Measurements from ENCODE around the gene PTPRZ1.

PTPRZ1 gene

DNA sequence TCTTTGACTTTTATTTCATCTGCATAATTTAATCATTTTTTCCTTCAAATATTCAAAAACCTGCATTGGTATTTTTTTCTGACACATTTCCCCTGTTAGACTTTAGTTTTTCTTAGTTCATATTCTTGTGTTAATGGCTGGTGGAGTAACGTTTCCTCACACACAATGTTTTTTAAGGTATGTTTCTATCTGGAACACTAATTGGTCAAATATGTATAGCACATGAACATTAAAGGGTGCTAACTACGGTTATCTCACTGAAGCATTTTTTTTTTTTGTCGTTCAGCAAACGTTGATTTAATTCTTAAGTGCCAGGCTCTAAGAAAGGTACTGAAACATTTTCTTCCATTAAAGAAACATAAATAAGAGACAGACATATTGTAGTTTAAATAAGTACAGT is 87.7 kb downstream of the PTPRZ1 start:
- no peak for DNase-seq

DNA sequence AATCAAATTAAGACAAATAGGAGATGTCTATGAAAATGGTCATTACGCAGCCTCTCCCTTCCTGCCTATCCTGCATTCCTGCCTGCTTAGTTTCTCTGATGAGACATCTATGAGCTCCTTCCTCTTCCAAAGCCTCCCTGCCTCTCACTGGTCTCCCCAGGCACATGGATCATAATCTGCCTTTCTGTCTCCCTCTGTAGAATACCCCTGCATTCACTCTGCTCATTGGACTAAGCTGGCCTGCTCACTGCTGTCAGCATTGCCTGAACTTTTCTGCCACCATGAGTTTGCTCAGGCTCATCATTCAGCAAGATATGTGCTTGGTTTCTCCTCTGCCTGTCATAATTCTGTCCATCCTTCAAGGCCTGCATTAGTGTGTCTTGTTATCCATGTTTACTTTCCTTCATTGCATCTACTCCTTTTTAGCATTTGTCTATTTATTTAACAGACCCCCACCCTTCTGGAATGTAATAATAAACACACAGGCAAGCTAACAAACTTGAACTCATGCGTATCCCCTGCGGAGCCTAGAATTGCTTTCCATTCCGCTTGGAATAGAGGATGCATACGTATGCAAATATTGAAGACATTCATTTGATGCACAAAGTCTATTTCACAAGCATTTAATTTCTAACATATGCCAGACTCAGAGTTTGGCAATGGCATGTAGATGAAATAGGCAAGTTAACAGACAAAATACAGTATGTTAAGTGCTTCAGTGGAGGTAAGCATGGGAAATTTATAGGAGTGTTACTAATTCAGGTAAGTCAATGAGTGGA is 88.3 kb downstream of the PTPRZ1 start:
- DNase-seq = no peak

DNA sequence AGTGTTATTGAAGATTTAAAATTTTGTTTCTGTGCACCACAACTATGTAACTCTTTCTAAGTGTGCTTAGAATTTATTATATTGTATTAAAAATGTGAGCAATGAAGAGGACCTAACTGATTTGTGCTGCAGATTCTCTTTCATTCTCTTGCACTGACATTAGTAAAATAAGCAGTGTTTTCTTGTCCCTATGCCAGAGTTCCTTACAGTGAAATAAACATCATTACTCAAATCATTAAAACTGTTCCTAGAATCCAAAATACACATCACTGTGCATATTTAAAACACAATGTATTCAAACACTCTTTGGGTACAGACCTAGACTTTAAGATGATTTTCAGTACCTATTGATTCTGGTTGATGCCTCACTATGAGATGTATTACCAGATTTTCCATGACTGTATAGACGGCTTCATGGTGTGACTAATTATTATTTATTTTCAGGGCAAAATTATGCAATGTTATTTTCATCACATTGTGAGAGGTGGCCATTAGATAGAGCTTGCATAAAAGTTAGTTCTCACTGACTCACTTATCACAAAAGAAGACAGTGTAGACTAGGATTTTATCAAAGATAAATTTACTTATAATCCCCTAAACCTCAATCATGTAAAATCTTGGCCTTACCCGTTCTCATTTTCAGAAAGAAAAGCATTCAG is 93.4 kb downstream of the PTPRZ1 start:
- DNase-seq = no peak

DNA sequence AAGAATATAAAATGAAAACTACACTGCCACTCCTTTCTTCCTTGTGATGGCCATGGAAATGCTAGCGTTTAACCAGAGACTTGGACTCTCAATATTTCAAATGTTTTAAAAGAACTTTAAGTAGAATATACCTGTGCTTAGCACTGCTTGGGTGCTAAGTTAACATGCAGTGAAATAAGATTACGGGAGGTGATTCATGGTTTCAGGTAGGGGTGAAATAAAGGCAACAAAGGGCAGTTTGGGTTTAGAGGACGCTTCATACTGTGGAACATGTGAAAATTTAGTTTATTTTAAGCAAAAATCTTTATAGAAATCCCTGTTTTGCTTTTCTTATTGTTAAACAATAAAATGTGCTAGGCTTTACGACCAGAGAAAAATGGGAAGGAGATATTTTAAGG is 94.0 kb downstream of the PTPRZ1 start:
- no peak for DNase-seq

DNA sequence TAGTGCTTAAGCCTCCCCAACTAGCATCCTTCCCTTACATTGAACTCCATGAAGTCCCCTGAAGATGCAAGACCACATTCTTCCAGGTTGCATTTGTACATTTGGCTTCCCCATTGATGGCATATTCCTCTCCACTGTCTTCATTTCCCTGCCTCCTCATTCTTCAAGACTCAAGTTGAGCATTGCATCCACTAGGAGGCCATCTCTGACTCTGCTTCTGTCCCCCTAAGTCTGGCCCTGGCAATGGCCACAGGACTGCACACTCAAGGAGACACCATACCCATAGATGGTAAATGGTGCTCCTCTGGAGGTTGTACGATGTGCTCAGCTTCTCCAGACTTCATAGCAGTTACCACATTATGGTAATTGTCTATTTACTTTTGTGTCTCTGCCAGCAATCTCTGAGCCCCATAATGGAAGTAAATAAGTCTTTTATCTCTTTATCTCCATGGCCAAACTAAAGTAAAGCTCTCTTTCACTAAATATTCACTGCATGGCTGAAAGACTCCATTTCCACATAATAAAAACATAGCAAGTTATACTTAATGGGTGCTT is 112.6 kb downstream of the PTPRZ1 start:
- no peak for DNase-seq

DNA sequence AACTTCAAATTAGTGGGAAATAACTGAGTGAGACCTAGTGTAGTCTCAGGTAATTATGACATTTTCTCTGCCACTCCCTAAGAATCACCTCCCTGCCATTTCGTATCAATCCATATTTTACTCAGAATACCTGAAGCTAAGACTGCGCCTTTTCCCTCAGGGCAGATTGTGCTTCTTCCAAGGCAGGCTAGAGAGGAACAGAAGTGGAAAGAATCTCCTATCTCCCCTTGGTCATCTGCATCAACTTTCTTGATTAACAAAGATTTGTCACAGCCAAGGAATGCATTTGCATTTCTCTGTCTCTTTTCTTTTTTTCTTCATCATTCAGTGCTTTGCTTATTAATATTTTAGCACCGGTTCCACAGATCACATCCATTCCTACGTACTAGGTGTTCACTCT is 119.1 kb downstream of the PTPRZ1 start:
- DNase-seq = no peak

DNA sequence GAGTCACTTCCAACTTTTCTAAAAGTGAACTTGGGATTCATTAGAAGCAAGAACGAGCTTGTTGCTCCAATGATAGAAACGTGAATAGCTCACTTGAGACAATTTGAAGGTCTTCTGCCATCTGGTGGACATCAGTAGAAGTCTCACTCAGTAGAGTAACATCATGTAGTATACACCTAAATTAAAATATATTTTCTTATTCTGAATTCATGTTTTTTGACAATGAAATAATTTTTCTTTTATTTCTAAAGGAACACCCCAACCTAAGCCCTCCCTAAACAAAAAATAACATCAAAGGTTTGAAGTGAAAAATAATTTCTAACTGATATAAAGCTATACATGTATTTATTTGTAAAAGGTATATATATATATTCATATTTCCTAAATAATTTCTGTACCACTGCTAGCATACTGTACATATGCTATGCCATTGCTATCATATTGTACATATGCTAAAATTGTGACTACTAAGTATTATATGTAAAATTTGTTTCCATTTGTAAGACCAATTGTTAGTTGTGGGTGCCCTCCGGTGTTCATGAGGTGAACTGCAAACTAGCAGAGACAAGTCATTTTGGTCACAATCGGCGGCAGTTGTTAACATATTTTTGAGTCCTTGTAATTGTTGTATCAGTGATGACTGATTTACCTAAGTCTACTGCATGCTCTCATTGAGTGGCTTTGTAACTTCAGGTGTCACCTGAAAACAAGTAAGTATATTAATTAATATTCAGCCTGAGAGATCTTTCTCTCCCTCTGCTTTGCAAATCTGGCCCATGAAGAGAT is 121.9 kb downstream of the PTPRZ1 start:
- peak; percentile 60 for DNase-seq

DNA sequence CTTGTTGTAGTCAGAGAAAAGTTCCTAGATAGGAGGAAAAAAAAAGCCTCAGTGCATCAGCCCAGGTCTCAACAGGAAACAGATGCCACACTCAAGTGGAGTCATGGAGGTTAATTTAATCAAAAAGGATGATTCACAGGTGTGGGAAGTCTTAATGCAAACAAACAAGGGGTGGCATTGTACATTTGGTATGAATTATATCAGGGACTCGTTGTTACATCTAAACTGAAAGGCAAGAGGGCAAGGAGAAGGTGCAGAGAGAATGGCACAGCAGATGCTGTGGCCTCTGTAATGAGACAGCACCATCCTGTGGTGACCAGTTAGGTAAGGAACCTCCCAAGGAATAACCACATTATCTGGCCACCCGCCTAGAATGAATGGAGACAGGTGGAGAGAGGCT is 133.7 kb downstream of the PTPRZ1 start:
- DNase-seq = no peak

DNA sequence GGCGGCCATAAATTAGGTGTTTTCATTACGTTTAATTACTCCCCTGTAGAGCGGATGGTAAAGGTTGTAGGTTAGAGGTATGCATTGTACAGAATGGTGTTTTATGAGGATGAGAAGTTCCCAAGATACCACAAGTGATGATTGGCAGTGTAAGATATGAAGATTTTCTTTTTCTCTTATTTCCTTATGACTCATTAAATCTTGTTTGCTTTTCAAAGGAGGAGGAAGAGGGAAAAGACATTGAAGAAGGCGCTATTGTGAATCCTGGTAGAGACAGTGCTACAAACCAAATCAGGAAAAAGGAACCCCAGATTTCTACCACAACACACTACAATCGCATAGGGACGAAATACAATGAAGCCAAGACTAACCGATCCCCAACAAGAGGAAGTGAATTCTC is 137.2 kb downstream of the PTPRZ1 start:
- no peak for DNase-seq

DNA sequence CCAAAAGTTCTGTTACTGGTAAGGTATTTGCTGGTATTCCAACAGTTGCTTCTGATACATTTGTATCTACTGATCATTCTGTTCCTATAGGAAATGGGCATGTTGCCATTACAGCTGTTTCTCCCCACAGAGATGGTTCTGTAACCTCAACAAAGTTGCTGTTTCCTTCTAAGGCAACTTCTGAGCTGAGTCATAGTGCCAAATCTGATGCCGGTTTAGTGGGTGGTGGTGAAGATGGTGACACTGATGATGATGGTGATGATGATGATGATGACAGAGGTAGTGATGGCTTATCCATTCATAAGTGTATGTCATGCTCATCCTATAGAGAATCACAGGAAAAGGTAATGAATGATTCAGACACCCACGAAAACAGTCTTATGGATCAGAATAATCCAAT is 140.1 kb downstream of the PTPRZ1 start:
- DNase-seq = no peak

DNA sequence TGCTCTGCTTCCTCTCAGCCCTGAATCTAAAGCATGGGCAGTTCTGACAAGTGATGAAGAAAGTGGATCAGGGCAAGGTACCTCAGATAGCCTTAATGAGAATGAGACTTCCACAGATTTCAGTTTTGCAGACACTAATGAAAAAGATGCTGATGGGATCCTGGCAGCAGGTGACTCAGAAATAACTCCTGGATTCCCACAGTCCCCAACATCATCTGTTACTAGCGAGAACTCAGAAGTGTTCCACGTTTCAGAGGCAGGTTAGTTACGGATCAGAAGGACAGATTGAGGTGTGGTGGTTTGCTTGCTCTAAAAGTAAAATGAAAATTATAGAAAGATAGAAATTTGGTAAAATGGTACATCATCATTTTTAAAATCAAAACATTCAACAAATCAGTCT is 140.7 kb downstream of the PTPRZ1 start:
- DNase-seq = no peak

DNA sequence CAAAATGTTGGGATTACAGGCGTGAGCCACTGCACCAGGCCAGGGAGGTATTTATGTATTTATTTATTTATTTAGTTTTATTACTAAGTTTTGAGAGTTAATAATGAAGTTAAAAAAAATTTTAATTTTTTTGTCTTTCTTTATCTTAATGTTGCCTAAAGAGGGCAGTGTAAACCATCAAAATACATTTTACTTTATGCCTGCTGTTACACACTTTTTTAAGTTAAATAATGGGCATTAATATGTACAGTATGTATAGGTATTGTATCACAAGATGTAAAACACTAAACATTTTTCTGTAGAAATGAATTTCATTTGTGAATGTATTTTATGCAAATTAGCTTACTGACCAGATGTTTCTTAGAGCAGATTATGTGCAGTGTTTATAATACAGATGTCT is 141.7 kb downstream of the PTPRZ1 start:
- no peak for DNase-seq

DNA sequence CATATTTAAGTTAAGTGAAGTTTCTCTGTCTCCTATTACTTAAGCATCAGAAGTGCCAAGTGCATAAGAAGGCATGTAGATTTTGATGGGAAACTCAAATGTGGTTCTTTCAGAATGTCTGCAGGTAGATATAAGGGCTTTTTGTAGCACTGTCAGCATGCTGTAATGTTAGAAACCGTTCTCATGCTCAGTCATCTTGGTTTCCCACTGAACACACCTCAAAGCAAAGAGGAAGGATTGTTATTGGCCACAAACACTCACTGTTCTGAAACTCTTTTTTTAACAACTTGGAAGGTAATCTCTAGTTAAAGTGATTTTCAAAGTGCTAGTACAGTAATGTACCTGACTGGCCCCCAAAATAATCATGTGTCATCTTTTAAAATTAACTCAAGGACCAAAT is 145.1 kb downstream of the PTPRZ1 start:
- DNase-seq = no peak

DNA sequence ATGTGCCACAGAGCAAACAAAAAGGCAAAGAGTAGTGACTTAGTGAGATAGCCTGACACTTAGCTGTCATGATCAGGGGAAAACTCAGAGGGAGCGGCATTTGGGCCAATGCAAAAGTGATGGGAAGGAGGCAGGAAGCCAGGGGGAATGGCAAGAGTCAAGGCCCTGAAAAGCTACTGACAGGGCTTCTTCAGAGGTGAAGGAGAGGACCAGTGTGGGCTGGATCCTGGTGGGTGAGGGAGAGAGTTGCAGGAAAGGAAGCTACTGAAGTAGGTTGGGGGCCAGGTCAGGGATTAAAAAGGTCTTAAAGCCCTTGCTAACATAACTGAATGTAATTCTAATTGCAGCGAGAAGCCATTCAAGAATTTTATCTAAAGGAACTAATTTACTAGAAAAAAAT is 154.1 kb downstream of the PTPRZ1 start:
- no peak for DNase-seq

DNA sequence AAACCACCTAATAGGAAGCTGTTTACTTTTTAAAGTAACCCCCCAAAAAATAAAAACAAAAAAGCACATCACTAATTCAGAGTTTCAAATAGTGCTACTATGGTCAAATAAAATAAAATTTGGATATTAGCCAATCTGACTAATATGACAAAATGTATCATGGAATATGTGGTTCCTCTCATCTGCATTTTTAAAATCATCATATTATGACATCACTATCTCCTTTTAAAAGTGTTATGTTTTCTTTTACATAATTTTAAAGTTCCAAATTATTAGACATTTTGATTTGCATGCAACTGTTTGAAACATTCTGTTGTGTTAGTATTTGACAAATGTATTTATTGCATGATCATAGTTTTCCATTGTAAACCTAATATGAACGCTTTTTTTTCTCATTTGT is 160.7 kb downstream of the PTPRZ1 start:
- no peak for DNase-seq

DNA sequence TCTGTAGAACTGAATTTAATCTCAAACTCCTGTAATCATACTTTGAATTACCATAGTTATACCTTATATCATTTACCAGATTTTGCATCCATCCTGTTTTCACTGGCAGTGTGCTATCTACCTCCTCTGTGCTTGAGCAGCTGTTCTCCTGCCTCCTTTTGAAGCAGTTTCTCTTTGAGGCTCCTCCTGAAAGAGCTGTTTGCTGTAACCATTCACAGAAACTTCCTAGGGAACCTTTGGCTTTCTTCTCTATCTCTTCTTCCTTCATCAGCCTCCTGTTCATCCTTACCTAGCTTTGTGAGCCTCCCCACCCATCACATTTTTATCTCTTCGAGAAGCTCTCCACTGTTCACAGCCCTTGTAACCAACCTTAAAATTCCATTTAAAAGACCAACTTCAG is 162.9 kb downstream of the PTPRZ1 start:
- no peak for DNase-seq

DNA sequence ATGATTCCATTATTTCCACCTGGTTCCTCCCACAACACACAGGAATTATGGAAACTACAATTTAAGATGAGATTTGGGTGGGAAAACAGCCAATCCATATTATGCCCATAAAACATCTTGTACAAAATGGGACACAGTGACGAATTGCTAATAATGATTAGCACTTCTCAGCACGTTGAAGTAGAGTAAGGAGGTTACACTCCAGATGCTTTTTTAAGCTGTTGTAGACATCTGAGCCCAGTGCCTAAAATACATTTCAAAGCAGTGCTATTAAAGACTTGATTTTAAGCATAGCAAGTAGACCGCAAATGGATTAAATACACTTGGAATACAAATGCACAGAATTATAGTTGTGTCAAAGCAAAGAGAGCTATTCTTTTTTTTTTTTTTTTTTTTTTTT is 165.2 kb downstream of the PTPRZ1 start:
- no peak for DNase-seq

DNA sequence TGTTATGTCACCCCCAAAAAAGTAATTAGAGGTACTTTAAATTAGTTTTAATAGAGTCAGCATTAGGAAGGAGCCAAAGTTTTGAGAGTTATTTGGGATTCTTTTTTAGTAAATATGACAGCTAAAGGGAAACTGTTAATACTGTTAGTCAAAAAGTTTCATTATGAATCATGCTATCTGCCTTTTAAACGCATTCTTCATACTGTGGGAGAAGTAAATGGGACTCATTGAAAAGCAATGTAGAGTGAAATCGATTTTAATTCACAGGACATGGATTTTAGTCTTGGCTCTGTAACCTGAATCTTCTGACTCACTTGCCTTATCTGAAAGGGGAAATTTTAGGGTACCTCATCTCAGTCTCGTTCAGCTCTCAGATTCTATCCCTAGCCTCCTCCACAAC is 165.9 kb downstream of the PTPRZ1 start:
- no peak for DNase-seq

DNA sequence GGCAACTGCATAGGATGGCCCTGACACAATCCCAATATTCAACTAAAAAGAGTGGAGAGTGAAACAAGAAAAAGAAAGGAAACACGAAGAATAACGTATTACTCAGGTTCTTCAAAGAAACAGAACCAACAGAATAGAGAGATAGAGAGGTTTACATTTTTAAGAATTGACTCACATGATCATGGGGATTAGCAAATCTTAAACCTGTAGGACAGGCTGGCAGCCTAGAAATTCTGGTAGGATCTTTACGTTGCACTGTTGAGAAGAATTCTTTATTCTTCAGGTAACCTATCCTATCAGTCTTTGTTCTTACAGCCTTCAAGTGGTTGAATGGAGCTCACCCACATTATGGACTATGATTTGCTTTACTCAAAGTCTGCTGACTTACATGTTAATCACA is 167.2 kb downstream of the PTPRZ1 start:
- no peak for DNase-seq

DNA sequence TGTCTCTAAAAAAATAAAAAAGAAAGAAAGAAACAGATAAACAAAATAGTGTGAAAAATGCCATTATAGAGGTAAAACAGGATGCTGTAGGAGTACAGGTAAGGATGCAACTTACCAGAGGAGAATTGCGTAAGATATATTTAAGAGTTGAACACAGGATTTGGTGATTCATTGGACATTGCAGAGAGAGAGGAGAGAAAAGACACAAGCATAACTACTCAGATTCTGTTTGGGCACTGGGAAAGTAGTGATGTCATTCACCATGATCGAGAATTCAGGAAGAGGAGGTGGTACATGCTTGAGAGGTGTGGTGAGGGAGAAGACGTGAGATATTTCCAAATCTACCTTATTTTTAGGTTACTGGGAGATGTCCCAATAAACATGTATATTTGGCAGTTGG is 173.4 kb downstream of the PTPRZ1 start:
- no peak for DNase-seq

DNA sequence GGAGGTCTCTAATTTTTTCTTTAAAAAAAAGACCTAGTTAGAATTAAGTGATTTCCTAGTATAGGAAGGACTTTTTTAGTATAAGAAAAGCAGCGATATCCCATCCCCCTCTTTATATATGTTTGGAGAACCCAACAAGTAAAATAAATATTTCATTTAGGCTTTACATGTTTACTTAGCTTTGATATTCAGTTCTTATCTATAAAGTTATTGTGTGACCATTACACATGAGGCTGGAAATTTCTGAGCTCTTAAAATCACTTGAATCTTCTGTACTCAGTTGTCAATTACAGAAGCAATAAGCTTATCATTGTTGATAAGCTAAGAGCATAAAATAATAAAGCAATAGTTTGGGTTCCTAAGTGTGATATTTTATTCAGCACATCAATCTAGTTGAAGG is 181.4 kb downstream of the PTPRZ1 start:
- no peak for DNase-seq

DNA sequence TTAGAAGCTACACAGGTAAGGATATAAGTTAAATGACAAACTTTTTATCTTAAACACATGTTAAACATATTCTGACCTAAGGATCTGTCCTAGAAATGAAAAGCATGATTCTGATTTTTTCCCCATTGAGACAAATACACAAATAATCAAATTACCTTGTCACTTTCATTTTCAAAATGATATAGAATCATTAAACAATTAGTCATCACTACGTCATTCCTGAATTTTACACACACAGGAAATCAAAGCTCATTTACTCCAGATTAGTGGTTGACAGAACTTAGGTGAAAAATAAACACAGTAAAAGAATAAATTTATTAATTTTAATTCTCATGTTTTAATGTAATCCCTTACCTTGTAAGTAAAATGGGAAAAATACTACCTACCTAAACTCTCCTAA is 182.1 kb downstream of the PTPRZ1 start:
- DNase-seq = no peak

DNA sequence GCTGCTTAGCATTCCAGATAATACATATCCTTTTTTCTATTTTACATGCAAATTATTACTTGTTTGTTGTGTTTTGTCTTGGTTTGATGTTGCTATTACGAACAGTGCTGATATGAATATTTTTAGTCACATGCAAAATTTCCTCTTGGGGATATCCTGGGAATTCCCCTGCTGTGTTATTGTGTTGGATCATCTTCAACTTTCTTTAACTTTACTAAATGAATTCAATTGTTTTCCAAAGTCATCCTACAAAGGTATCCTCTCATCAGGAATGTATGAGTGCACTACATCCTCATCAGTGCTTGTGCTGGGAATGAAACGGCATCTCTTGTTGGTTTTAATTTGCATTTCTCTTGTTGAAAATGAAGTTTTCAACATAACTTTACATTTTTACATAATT is 184.0 kb downstream of the PTPRZ1 start:
- no peak for DNase-seq

DNA sequence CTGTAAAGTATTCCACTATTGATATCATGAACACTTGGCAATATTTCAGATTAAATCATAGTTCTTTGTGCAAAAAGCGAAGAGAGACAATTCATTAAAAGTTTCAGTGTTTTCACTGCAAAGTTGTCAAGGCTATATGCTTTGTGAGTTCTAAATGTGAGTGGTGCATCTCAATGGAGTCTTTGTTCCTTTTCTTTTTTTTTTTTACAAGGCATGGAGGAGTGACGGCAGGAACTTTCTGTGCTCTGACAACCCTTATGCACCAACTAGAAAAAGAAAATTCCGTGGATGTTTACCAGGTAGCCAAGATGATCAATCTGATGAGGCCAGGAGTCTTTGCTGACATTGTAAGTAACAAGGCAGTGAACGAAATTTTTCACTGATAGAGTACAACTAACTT is 186.6 kb downstream of the PTPRZ1 start:
- no peak for DNase-seq

All from NCI-H446 treated with DMSO at 0.1 percent for 48 hours (cell line).